SK-N-MC (cell line): ENCODE results near the gene TAF4B.
"Not testable (repeated sequence)": the region's sequence is repeated elsewhere in the genome, so short reads cannot be mapped to it uniquely, and the experiment has no call there.

Source experiments
- EZH2 ChIP-seq: fragments of 200-600 bp; sonication (generic); IDR thresholded peaks from one replicate; pipeline ENCODE4 v1.6.1; 2017; ENCODE audit warnings: antibody characterized with exemption
- FOXP2 ChIP-seq: optimal IDR thresholded peaks from 2 replicates; pipeline ENCODE3; 2011; ENCODE audit warnings: mild to moderate bottlenecking, moderate library complexity; ENCODE audit not compliant: insufficient read depth; ENCODE audit errors: extremely low read length, control extremely low read depth
- POLR2AphosphoS5 ChIP-seq: IDR thresholded peaks from 2 replicates; pipeline ENCODE4 v1.6.1; 2012; ENCODE audit warnings: mild to moderate bottlenecking, low read depth, low read length, borderline replicate concordance

- not testable (repeated sequence) for TF ChIP-seq EZH2, POLR2AphosphoS5, FOXP2
These were observed 155.3 kb downstream of the TAF4B start for GRCh38 chr18:26381555-26381954.
